ENCODE measurements around the gene HERPUD2.

- TF ChIP-seq CTCF (optimal IDR thresholded peaks at IDR 0.05 in 1 of 3, IDR thresholded peaks at IDR 0.05 in 1 of 3, conservative IDR thresholded peaks at IDR 0.05 in 1 of 3; ENCODE audit: extremely low read depth in 1 of 3, insufficient read depth in 2 of 3, low read length in 3 of 3) (no peak), EZH2 (IDR thresholded peaks at IDR 0.05; ENCODE audit: low read length) (no peak)
Observed at GRCh38 chr7:35700865-35701264, 5.9 kb upstream of the HERPUD2 start.
